Measurements from ENCODE around the gene SCARF2. TPM values are rescaled to one million over a fixed set of nuclear protein-coding genes. Genes with fewer than 3 reads are reported as not detected.

The SCARF2 gene
- total RNA-seq, 1 experiment from 2014 or later: 10.8 TPM

DNA sequence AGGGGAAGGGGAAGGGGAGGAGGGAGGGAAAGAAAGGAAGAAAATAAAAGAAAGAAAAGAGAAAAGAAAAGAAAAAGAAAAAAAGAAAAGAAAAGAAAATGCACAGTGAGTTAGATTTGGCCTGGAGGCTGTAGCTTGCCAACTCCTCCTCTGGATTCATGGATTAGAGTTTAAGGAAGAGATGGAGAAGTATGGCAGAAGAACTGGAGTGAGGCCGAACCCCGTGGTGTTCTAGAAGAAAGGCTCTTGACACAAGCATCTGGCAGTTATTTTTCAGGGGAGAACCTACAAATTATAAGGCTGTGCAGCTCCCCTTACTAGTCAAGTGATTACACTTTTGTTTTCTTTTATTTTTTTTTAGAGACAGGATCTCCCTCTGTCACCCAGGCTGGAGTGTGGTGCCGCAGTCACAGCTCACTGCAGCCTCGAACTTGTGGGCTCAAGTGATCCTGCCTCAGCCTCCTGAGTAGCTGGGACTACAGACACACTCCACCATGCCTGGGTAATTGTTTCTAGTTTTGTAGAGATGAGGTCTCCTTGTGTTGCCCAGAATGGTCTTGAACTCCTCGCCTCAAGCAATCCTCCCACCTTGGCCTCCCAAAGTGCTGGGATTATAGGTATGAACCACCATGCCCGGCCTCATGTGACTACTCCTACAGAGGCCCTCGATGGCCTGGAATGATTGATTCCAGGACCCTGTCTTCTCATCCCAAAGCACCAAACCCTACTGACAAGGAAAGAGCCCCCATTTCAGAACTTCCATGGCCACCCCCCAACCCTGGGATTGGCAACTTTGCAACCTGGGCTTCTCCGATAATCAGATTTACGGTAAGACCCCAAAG lies 24.2 kb downstream of the SCARF2 start:
- no peak overlapping the region for H4K91ac ChIP-seq (ENCODE audit: insufficient read length, low read depth, low read length)
- H3K4me1 Mint-ChIP-seq: peaks cover 0 to 7% of the 10 kb centered on the region in 2 experiments; a peak in 1 of 4 replicates
- H2BK120ac ChIP-seq (ENCODE audit: low read depth, low read length, poor library complexity, severe bottlenecking): no peak overlapping the region
- no peak overlapping the region for H3K18ac ChIP-seq (ENCODE audit: insufficient read length, low read depth, low read length)
- no peak overlapping the region for H2BK12ac ChIP-seq (ENCODE audit: insufficient read length, low read depth, low read length)
- no peak overlapping the region for H3K14ac ChIP-seq (ENCODE audit: insufficient read depth, low read length)
- no peaks in the 10 kb centered on the region for H3K79me2 ChIP-seq (ENCODE audit: insufficient read depth, low read length)
- no peak overlapping the region for H2BK5ac ChIP-seq (ENCODE audit: insufficient read length, low read length)
- H4K20me1 ChIP-seq (ENCODE audit: control insufficient read depth, insufficient read depth, insufficient read length): no peaks in the 10 kb centered on the region
- H3K4ac ChIP-seq (ENCODE audit: low read depth, low read length): no peak overlapping the region
- H3K27ac Mint-ChIP-seq: no peak overlapping the region
- H3K79me1 ChIP-seq (ENCODE audit: insufficient read depth, low read depth, low read length, poor library complexity, severe bottlenecking): no peaks in the 10 kb centered on the region
- peaks cover 4% of the 10 kb centered on the region for H3K23me2 ChIP-seq (ENCODE audit: insufficient read length, low read depth, low read length, poor library complexity, severe bottlenecking)
- no peak overlapping the region for H2BK20ac ChIP-seq (ENCODE audit: low read depth, low read length, poor library complexity, severe bottlenecking)
- H3K4me3 Mint-ChIP-seq: no peak overlapping the region; a peak in 1 of 5 replicates
- H4K8ac ChIP-seq (replicated peaks; ENCODE audit: insufficient read length, low read depth, low read length): no peak overlapping the region
- H2AK5ac ChIP-seq (ENCODE audit: insufficient read length, low read length): no peak overlapping the region
- DNase-seq: no peak
- no peak overlapping the region for H3K23ac ChIP-seq (ENCODE audit: insufficient read length, low read depth, low read length)
- peaks cover 0 to 6% (median 0%) of the 10 kb centered on the region in 3 experiments; a peak in 3 of 7 replicates for H3K36me3 Mint-ChIP-seq (ENCODE audit: insufficient read depth in 1 of 3, low read depth in 3 of 3)
- no peak overlapping the region for H3T11ph ChIP-seq (ENCODE audit: low read length)
- no CpG with 5 or more reads among the region's 9 CpGs for WGBS (ENCODE audit: extremely low coverage, insufficient read length, low lambda C conversion rate)
- H3K9ac ChIP-seq (ENCODE audit: extremely low read depth, insufficient read length, low read length): no peak overlapping the region
- H3K4me1 ChIP-seq (ENCODE audit: insufficient read depth, low read length): no peaks in the 10 kb centered on the region
- no peak overlapping the region for H2AFZ ChIP-seq (ENCODE audit: low read length)
- no peaks in the 10 kb centered on the region for H3K9me3 Mint-ChIP-seq
- H3K27ac ChIP-seq (ENCODE audit: insufficient read length, low read depth, low read length): no peak overlapping the region
- TF ChIP-seq, protein P1, sequence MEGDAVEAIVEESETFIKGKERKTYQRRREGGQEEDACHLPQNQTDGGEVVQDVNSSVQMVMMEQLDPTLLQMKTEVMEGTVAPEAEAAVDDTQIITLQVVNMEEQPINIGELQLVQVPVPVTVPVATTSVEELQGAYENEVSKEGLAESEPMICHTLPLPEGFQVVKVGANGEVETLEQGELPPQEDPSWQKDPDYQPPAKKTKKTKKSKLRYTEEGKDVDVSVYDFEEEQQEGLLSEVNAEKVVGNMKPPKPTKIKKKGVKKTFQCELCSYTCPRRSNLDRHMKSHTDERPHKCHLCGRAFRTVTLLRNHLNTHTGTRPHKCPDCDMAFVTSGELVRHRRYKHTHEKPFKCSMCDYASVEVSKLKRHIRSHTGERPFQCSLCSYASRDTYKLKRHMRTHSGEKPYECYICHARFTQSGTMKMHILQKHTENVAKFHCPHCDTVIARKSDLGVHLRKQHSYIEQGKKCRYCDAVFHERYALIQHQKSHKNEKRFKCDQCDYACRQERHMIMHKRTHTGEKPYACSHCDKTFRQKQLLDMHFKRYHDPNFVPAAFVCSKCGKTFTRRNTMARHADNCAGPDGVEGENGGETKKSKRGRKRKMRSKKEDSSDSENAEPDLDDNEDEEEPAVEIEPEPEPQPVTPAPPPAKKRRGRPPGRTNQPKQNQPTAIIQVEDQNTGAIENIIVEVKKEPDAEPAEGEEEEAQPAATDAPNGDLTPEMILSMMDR (conservative IDR thresholded peaks at IDR 0.05): no peak
- H2BK15ac ChIP-seq (ENCODE audit: low read depth, low read length): no peak overlapping the region
- no peak overlapping the region for H4K5ac ChIP-seq (ENCODE audit: insufficient read length, low read depth, low read length)
- no peaks in the 10 kb centered on the region for H3K9me3 ChIP-seq (ENCODE audit: control insufficient read depth, low read depth, low read length)
- peaks cover 4% of the 10 kb centered on the region for H3K27me3 Mint-ChIP-seq (ENCODE audit: low read depth)
- H3K27me3 ChIP-seq (ENCODE audit: insufficient read depth, low read length): no peaks in the 10 kb centered on the region
- no peak overlapping the region for H3K4me2 ChIP-seq (ENCODE audit: insufficient read depth, insufficient read length, low read length)
- H3K56ac ChIP-seq (ENCODE audit: insufficient read length, low read depth, low read length): no peak overlapping the region
